HCT116 (cell line): ENCODE results near the gene MTG2. TPM values are rescaled to one million over a fixed set of nuclear protein-coding genes. Genes with fewer than 3 reads are reported as not detected.

Experiments
- ATAC-seq: fragments of 200-7000 bp; cut with Tn5 transposase; 2 replicates; pipeline ENCODE4 v1.9.1; 2020; ENCODE audit warnings: mild to moderate bottlenecking, moderate library complexity
- BruUV-seq: library from RNA; stranded (reverse); fragments of 400-500 nt; replicated peaks from 2 replicates; lab custom pipeline; 2021; lab: Mats Ljungman, UMichigan
- CTCF ChIA-PET: fragments of 300-600 bp; sonication (Branson Sonifier 250); formaldehyde crosslinking; loops from one replicate; lab custom pipeline; 2021; ENCODE audit warnings: antibody characterized with exemption; lab: Charles Lee
- POLR2A ChIA-PET: fragments of 300-600, 350-600 bp; sonication (Branson Sonifier 250); formaldehyde crosslinking; loops from one replicate; lab custom pipeline; 2021; ENCODE audit warnings: antibody characterized with exemption; lab: Charles Lee
- RAD21 ChIA-PET, 2 experiments: fragments of 300-600 bp; sonication (Branson Sonifier 250); formaldehyde crosslinking; loops; one replicate each; lab custom pipeline; 2023; ENCODE audit warnings: low total read pairs in 2 of 2; ENCODE audit not compliant: uncharacterized antibody in 2 of 2, unreplicated experiment in 2 of 2, low non-redundant PET in 1 of 2; lab: Charles Lee
- DNase-seq: peaks from one replicate; pipeline ENCODE4 v3.0.0-alpha.2; 2010; ENCODE audit warnings: low read depth, low spot score
- H2AFZ ChIP-seq: fragments of 200-600 bp; shearing (Covaris generic), sonication (generic); 2 replicates; pipeline ENCODE4 v1.6.1; 2017; ENCODE audit warnings: low read depth, mixed run types, mixed read lengths, antibody characterized with exemption, low read length; ENCODE audit not compliant: poor library complexity, severe bottlenecking
- H3K27ac ChIP-seq: 2 replicates; pipeline ENCODE4 v1.5.1; 2012; ENCODE audit warnings: low read depth, low read length
- H3K27me3 ChIP-seq: fragments of 200-600 bp; sonication (generic); 2 replicates; pipeline ENCODE4 v1.6.1; 2016; ENCODE audit warnings: mixed run types, low read length, mixed read lengths; ENCODE audit not compliant: insufficient read depth
- H3K36me3 ChIP-seq, 2 experiments: fragments of 200-500 bp in 1 of 2; fragments of 200-600 bp in 1 of 2; sonication (Bioruptor generic) in 1 of 2; sonication (generic) in 1 of 2; 2 replicates each; pipeline versions ENCODE4 v1.5.1 to v1.6.1; 2014 to 2016; ENCODE audit warnings: low read length in 2 of 2, inconsistent platforms in 1 of 2, mixed read lengths in 1 of 2, mixed run types in 1 of 2; ENCODE audit not compliant: insufficient read depth in 2 of 2, control insufficient read depth in 1 of 2
- H3K4me1 ChIP-seq, 2 experiments: fragments of 200-600 bp in 1 of 2; sonication (generic) in 1 of 2; 2 replicates each; pipeline versions ENCODE4 v1.5.1 to v1.6.1; 2012 to 2017; ENCODE audit warnings: low read length in 2 of 2, inconsistent platforms in 1 of 2, mild to moderate bottlenecking in 1 of 2, mixed read lengths in 1 of 2, mixed run types in 1 of 2, moderate library complexity in 1 of 2; ENCODE audit not compliant: insufficient read depth in 2 of 2, control insufficient read depth in 1 of 2
- H3K4me2 ChIP-seq: fragments of 200-600 bp; sonication (generic); 2 replicates; pipeline ENCODE4 v1.6.1; 2017; ENCODE audit warnings: mixed run types, low read length, mixed read lengths
- H3K4me3 ChIP-seq, 2 experiments: fragments of 200-600 bp in 1 of 2; sonication (generic) in 1 of 2; replicated peaks in 1 of 2; 2 replicates each; pipeline ENCODE4 v1.5.1; 2011 to 2016; ENCODE audit warnings: low read length in 2 of 2, control low read depth in 1 of 2, low read depth in 1 of 2, mild to moderate bottlenecking in 1 of 2, mixed read lengths in 1 of 2, mixed run types in 1 of 2
- H3K79me2 ChIP-seq: fragments of 200-600 bp; sonication (generic); 2 replicates; pipeline ENCODE4 v1.6.1; 2017; ENCODE audit warnings: mild to moderate bottlenecking, mixed run types, low read length, moderate library complexity, mixed read lengths; ENCODE audit not compliant: insufficient read depth
- H3K9ac ChIP-seq: fragments of 200-600 bp; sonication (generic); 2 replicates; pipeline ENCODE4 v1.6.1; 2016; ENCODE audit warnings: low read length, mixed read lengths
- H3K9me2 ChIP-seq: fragments of 200-600 bp; sonication (generic), shearing (Covaris generic); 2 replicates; pipeline ENCODE4 v1.6.1; 2017; ENCODE audit warnings: mixed run types, mild to moderate bottlenecking, moderate library complexity; ENCODE audit not compliant: insufficient read depth
- H3K9me3 ChIP-seq, 2 experiments: fragments of 200-500 bp in 1 of 2; fragments of 200-600 bp in 1 of 2; sonication (Bioruptor generic) in 1 of 2; sonication (generic) in 1 of 2; 2 replicates each; pipeline ENCODE4 v1.6.1; 2014 to 2017; ENCODE audit warnings: low read length in 2 of 2, mixed read lengths in 2 of 2, inconsistent platforms in 1 of 2, low read depth in 1 of 2, mild to moderate bottlenecking in 1 of 2, mixed run types in 1 of 2, moderate library complexity in 1 of 2; ENCODE audit not compliant: control insufficient read depth in 1 of 2, insufficient read depth in 1 of 2
- H4K20me1 ChIP-seq: fragments of 200-600 bp; sonication (generic), shearing (Covaris generic); 2 replicates; pipeline ENCODE4 v1.6.1; 2017; ENCODE audit warnings: mixed run types, mild to moderate bottlenecking, moderate library complexity; ENCODE audit not compliant: insufficient read depth
- CBX3 ChIP-seq: IDR thresholded peaks from 2 replicates; pipeline ENCODE4 v1.6.1; 2012; ENCODE audit warnings: low read depth
- CEBPB ChIP-seq: IDR thresholded peaks from 2 replicates; pipeline ENCODE4 v1.6.1; 2012; ENCODE audit warnings: low read depth
- ELF1 ChIP-seq: IDR thresholded peaks from 2 replicates; pipeline ENCODE4 v1.6.1; 2012; ENCODE audit warnings: low read depth, borderline replicate concordance
- EZH2phosphoT487 ChIP-seq: fragments of 200-600 bp; IDR thresholded peaks from 2 replicates; pipeline ENCODE4 v1.6.1; 2018; ENCODE audit warnings: antibody characterized with exemption, borderline replicate concordance
- POLR2AphosphoS5 ChIP-seq: IDR thresholded peaks from 2 replicates; pipeline ENCODE4 v1.6.1; 2011; ENCODE audit warnings: mild to moderate bottlenecking, low read depth, low read length, moderate library complexity
- RAD21 ChIP-seq: IDR thresholded peaks from 2 replicates; pipeline ENCODE4 v1.6.1; 2012; ENCODE audit warnings: low read depth, mild to moderate bottlenecking
- SIN3A ChIP-seq: IDR thresholded peaks from 2 replicates; pipeline ENCODE4 v1.6.1; 2012; ENCODE audit warnings: low read depth
- SP1 ChIP-seq: IDR thresholded peaks from 2 replicates; pipeline ENCODE4 v1.6.1; 2012; ENCODE audit warnings: low read depth
- SRF ChIP-seq: IDR thresholded peaks from 2 replicates; pipeline ENCODE4 v1.6.1; 2012; ENCODE audit warnings: low read depth
- TCF7L2 ChIP-seq: IDR thresholded peaks from 2 replicates; pipeline ENCODE4 v1.7.0; 2011; ENCODE audit warnings: borderline replicate concordance, inconsistent platforms; ENCODE audit not compliant: insufficient read depth, insufficient read length; ENCODE audit errors: extremely low read depth
- YY1 ChIP-seq: IDR thresholded peaks from 2 replicates; pipeline ENCODE4 v1.6.1; 2011; ENCODE audit warnings: low read length, low read depth, moderate library complexity, mild to moderate bottlenecking; ENCODE audit not compliant: insufficient replicate concordance; ENCODE audit errors: extremely low read depth
- ZNF274 ChIP-seq: fragments of 200-500 bp; sonication (Bioruptor generic); IDR thresholded peaks from 2 replicates; pipeline ENCODE4 v1.6.1; 2014; ENCODE audit warnings: mild to moderate bottlenecking, low read depth, low read length, inconsistent platforms
- intact Hi-C: fragments of 100-400 bp; cut with micrococcal nuclease; formaldehyde crosslinking; loops from 2 replicates; pipeline ENCODE4 v1.10.0; 2022
- total RNA-seq: library from RNA; stranded (reverse); gene quantifications from one replicate; pipeline ENCODE4 v1.2.1, GENCODE V29; 2021; ENCODE audit not compliant: unreplicated experiment
- TF ChIP-seq, protein P1 (sequence below): IDR thresholded peaks from 2 replicates; pipeline ENCODE4 v1.6.1; 2012; ENCODE audit warnings: low read depth
- TF ChIP-seq, protein P2 (sequence below): IDR thresholded peaks from 2 replicates; pipeline ENCODE4 v1.6.1; 2012
- TF ChIP-seq, protein P3 (sequence below): IDR thresholded peaks from 2 replicates; pipeline ENCODE4 v1.6.1; 2011; ENCODE audit warnings: mild to moderate bottlenecking, low read length, moderate library complexity; ENCODE audit not compliant: insufficient replicate concordance; ENCODE audit errors: extremely low read depth
- TF ChIP-seq, protein P4 (sequence below), 3 experiments: fragments of 200-600 bp in 1 of 3; sonication (generic) in 1 of 3; IDR thresholded peaks in 2 of 3; conservative IDR thresholded peaks in 1 of 3; 2 replicates each; pipeline ENCODE4 v1.5.1; 2012 to 2017; ENCODE audit warnings: low read depth in 2 of 3, low read length in 2 of 3, antibody characterized with exemption in 1 of 3, borderline replicate concordance in 1 of 3, control low read depth in 1 of 3, mild to moderate bottlenecking in 1 of 3, mixed read lengths in 1 of 3, mixed run types in 1 of 3, moderate library complexity in 1 of 3; ENCODE audit not compliant: insufficient read depth in 1 of 3

Gene MTG2
- total RNA-seq, 1 experiment from 2014 or later, result 43.3 TPM

DNA sequence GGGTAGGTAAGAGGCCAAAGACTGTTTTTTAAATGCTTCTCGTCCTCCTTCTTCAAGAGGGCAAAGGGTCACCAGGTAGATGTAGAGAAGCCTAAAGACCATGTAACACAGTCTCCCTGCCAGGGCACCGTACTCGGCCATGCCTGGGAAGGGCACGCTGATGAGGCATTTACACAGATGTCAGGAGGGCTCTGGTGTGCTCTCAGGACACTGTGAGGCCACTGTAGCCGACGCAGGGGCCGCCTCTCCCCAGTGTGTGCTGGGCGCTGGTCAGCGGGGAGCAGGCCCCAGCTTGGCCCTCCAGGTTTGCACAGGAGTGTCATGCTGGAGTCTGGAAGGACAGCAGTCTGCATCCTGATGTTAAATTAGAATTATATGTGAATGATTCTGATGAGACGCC, 7.1 kb upstream of the MTG2 start:
- BruUV-seq, result no TSS peak
- H4K20me1 ChIP-seq, result no peaks in the 10 kb centered on the region
- H3K9ac ChIP-seq, result no peak overlapping the region
- POLR2A ChIA-PET, result no interaction called here
- H3K4me1 ChIP-seq, result no peaks in the 10 kb centered on the region
- no peak overlapping the region for H3K4me3 ChIP-seq
- no peak overlapping the region for H3K27ac ChIP-seq
- no peaks in the 10 kb centered on the region for H3K9me2 ChIP-seq
- H3K4me2 ChIP-seq, result no peak overlapping the region
- H3K27me3 ChIP-seq, result no peaks in the 10 kb centered on the region
- RAD21 ChIA-PET, result no interaction called here
- CTCF ChIA-PET, result no interaction called here
- ATAC-seq (no peak), DNase-seq (no peak)
- H3K79me2 ChIP-seq, result no peaks in the 10 kb centered on the region
- intact Hi-C loops, result no loop called here
- H3K9me3 ChIP-seq, result no peaks in the 10 kb centered on the region
- TF ChIP-seq ELF1 (no peak), CEBPB (no peak), SIN3A (no peak), YY1 (no peak), TCF7L2 (no peak), CBX3 (no peak), EZH2phosphoT487 (no peak), RAD21 (no peak), SRF (no peak), ZNF274 (no peak), POLR2AphosphoS5 (no peak), SP1 (no peak)
- TF ChIP-seq, protein P1, sequence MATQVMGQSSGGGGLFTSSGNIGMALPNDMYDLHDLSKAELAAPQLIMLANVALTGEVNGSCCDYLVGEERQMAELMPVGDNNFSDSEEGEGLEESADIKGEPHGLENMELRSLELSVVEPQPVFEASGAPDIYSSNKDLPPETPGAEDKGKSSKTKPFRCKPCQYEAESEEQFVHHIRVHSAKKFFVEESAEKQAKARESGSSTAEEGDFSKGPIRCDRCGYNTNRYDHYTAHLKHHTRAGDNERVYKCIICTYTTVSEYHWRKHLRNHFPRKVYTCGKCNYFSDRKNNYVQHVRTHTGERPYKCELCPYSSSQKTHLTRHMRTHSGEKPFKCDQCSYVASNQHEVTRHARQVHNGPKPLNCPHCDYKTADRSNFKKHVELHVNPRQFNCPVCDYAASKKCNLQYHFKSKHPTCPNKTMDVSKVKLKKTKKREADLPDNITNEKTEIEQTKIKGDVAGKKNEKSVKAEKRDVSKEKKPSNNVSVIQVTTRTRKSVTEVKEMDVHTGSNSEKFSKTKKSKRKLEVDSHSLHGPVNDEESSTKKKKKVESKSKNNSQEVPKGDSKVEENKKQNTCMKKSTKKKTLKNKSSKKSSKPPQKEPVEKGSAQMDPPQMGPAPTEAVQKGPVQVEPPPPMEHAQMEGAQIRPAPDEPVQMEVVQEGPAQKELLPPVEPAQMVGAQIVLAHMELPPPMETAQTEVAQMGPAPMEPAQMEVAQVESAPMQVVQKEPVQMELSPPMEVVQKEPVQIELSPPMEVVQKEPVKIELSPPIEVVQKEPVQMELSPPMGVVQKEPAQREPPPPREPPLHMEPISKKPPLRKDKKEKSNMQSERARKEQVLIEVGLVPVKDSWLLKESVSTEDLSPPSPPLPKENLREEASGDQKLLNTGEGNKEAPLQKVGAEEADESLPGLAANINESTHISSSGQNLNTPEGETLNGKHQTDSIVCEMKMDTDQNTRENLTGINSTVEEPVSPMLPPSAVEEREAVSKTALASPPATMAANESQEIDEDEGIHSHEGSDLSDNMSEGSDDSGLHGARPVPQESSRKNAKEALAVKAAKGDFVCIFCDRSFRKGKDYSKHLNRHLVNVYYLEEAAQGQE, result no peak
- TF ChIP-seq, protein P2, sequence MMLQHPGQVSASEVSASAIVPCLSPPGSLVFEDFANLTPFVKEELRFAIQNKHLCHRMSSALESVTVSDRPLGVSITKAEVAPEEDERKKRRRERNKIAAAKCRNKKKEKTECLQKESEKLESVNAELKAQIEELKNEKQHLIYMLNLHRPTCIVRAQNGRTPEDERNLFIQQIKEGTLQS, result no peak
- TF ChIP-seq, protein P3, sequence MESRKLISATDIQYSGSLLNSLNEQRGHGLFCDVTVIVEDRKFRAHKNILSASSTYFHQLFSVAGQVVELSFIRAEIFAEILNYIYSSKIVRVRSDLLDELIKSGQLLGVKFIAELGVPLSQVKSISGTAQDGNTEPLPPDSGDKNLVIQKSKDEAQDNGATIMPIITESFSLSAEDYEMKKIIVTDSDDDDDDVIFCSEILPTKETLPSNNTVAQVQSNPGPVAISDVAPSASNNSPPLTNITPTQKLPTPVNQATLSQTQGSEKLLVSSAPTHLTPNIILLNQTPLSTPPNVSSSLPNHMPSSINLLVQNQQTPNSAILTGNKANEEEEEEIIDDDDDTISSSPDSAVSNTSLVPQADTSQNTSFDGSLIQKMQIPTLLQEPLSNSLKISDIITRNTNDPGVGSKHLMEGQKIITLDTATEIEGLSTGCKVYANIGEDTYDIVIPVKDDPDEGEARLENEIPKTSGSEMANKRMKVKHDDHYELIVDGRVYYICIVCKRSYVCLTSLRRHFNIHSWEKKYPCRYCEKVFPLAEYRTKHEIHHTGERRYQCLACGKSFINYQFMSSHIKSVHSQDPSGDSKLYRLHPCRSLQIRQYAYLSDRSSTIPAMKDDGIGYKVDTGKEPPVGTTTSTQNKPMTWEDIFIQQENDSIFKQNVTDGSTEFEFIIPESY, result no peak
- TF ChIP-seq, protein P4, sequence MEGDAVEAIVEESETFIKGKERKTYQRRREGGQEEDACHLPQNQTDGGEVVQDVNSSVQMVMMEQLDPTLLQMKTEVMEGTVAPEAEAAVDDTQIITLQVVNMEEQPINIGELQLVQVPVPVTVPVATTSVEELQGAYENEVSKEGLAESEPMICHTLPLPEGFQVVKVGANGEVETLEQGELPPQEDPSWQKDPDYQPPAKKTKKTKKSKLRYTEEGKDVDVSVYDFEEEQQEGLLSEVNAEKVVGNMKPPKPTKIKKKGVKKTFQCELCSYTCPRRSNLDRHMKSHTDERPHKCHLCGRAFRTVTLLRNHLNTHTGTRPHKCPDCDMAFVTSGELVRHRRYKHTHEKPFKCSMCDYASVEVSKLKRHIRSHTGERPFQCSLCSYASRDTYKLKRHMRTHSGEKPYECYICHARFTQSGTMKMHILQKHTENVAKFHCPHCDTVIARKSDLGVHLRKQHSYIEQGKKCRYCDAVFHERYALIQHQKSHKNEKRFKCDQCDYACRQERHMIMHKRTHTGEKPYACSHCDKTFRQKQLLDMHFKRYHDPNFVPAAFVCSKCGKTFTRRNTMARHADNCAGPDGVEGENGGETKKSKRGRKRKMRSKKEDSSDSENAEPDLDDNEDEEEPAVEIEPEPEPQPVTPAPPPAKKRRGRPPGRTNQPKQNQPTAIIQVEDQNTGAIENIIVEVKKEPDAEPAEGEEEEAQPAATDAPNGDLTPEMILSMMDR (IDR thresholded peaks at IDR 0.05 in 2 of 3, conservative IDR thresholded peaks at IDR 0.05 in 1 of 3; ENCODE audit: borderline replicate concordance in 1 of 3, insufficient read depth in 1 of 3, low read depth in 2 of 3, low read length in 2 of 3), result no peak
- no peak overlapping the region for H2AFZ ChIP-seq
- peaks cover 2 to 8% of the 10 kb centered on the region in 2 experiments; a peak in 3 of 4 replicates for H3K36me3 ChIP-seq
